CD14-positive monocyte (primary cell): ENCODE results near the gene SLC35F1. TPM values are rescaled to one million over a fixed set of nuclear protein-coding genes. Genes with fewer than 3 reads are reported as not detected.

Experiments
- DNase-seq, 3 donors: peaks; one replicate each; pipeline ENCODE4 v3.0.0-alpha.2; 2011 to 2022
- H2AFZ ChIP-seq: 2 replicates; pipeline ENCODE4 v1.6.0; 2012; ENCODE audit warnings: mild to moderate bottlenecking, low read depth, low read length, inconsistent platforms; ENCODE audit not compliant: insufficient read depth, poor library complexity, severe bottlenecking
- H3K27ac ChIP-seq, 2 donors: 1 replicate in 1 of 2; 2 replicates in 1 of 2; pipeline ENCODE4 v1.5.1; 2012 to 2013; ENCODE audit warnings: low read length in 2 of 2, control low read depth in 1 of 2, inconsistent platforms in 1 of 2, low read depth in 1 of 2, mild to moderate bottlenecking in 1 of 2
- H3K27me3 ChIP-seq, 2 donors: one replicate each; pipeline versions ENCODE4 v1.6.0 to v1.6.1; 2011 to 2013; ENCODE audit warnings: low read length in 2 of 2; ENCODE audit not compliant: control insufficient read depth in 2 of 2, insufficient read depth in 2 of 2
- H3K36me3 ChIP-seq, 2 donors: replicated peaks in 1 of 2; 1 replicate in 1 of 2; 2 replicates in 1 of 2; pipeline versions ENCODE4 v1.5.1 to v1.6.1; 2012 to 2013; ENCODE audit warnings: low read length in 2 of 2, control low read depth in 1 of 2, inconsistent platforms in 1 of 2, mild to moderate bottlenecking in 1 of 2; ENCODE audit not compliant: insufficient read depth in 2 of 2, control insufficient read depth in 1 of 2
- H3K4me1 ChIP-seq, 2 donors: 1 replicate in 1 of 2; 2 replicates in 1 of 2; pipeline versions ENCODE4 v1.5.1 to v1.6.1; 2012 to 2013; ENCODE audit warnings: low read length in 2 of 2, control low read depth in 1 of 2, inconsistent platforms in 1 of 2, mild to moderate bottlenecking in 1 of 2, moderate library complexity in 1 of 2; ENCODE audit not compliant: insufficient read depth in 2 of 2, control insufficient read depth in 1 of 2
- H3K4me2 ChIP-seq: replicated peaks from 2 replicates; pipeline ENCODE3; 2012; ENCODE audit warnings: low read length, moderate library complexity, mild to moderate bottlenecking; ENCODE audit not compliant: poor library complexity, severe bottlenecking; ENCODE audit errors: extremely low read depth
- H3K4me3 ChIP-seq, 3 experiments: fragments of 200-600 bp in 1 of 3; sonication (generic) in 1 of 3; replicated peaks in 1 of 3; 1 replicate in 2 of 3; 2 replicates in 1 of 3; pipeline ENCODE4 v1.5.1; 2011 to 2013; ENCODE audit warnings: low read length in 3 of 3, mild to moderate bottlenecking in 3 of 3, control low read depth in 2 of 3, low read depth in 2 of 3, inconsistent platforms in 1 of 3, moderate library complexity in 1 of 3
- H3K79me2 ChIP-seq: 2 replicates; pipeline ENCODE4 v1.6.0; 2012; ENCODE audit warnings: mild to moderate bottlenecking, control low read depth, inconsistent platforms, low read length, moderate library complexity; ENCODE audit not compliant: insufficient read depth
- H3K9ac ChIP-seq: 2 replicates; pipeline ENCODE4 v1.6.0; 2017; ENCODE audit warnings: low read length, mild to moderate bottlenecking; ENCODE audit not compliant: insufficient read depth, poor library complexity, severe bottlenecking
- H3K9me3 ChIP-seq, 2 donors: replicated peaks in 1 of 2; 1 replicate in 1 of 2; 2 replicates in 1 of 2; pipeline versions ENCODE4 v1.5.1 to v1.6.1; 2012 to 2013; ENCODE audit warnings: low read length in 2 of 2, control low read depth in 1 of 2; ENCODE audit not compliant: control insufficient read depth in 1 of 2, insufficient read depth in 1 of 2
- H4K20me1 ChIP-seq: 2 replicates; pipeline ENCODE4 v1.6.0; 2012; ENCODE audit warnings: mild to moderate bottlenecking, low read length, control low read depth, moderate library complexity; ENCODE audit not compliant: insufficient read depth
- H3K27ac Mint-ChIP-seq, 7 donors: one replicate each; pipeline ENCODE4 v1.8.0; 2020; ENCODE audit warnings: mild to moderate bottlenecking in 7 of 7, mixed read lengths in 7 of 7, moderate library complexity in 6 of 7, inconsistent platforms in 2 of 7
- H3K27me3 Mint-ChIP-seq, 3 donors: one replicate each; pipeline ENCODE4 v1.8.0; 2021 to 2022; ENCODE audit warnings: low read depth in 3 of 3, mild to moderate bottlenecking in 3 of 3, mixed read lengths in 3 of 3, moderate library complexity in 3 of 3, inconsistent platforms in 1 of 3
- H3K36me3 Mint-ChIP-seq, 2 donors: one replicate each; pipeline ENCODE4 v1.8.0; 2020; ENCODE audit warnings: mixed read lengths in 2 of 2, inconsistent platforms in 1 of 2, mild to moderate bottlenecking in 1 of 2
- H3K4me1 Mint-ChIP-seq: one replicate; pipeline ENCODE4 v1.8.0; 2020; ENCODE audit warnings: mild to moderate bottlenecking, mixed read lengths
- H3K4me3 Mint-ChIP-seq, 2 donors: one replicate each; pipeline ENCODE4 v1.8.0; 2020; ENCODE audit warnings: mild to moderate bottlenecking in 2 of 2, mixed read lengths in 2 of 2, moderate library complexity in 1 of 2
- H3K9me3 Mint-ChIP-seq, 7 donors: one replicate each; pipeline ENCODE4 v1.8.0; 2020 to 2022; ENCODE audit warnings: mixed read lengths in 7 of 7, mild to moderate bottlenecking in 6 of 7, moderate library complexity in 6 of 7, inconsistent platforms in 2 of 7
- CTCF ChIP-seq: fragments of 200-600 bp; IDR thresholded peaks from one replicate; pipeline ENCODE4 v1.8.0; 2022; ENCODE audit warnings: antibody characterized with exemption, mild to moderate bottlenecking
- WGBS: methylation state at CpG from one replicate; pipeline ENCODE4 v1.1.5; 2013; ENCODE audit warnings: missing lambda C conversion rate; ENCODE audit not compliant: insufficient coverage; 5-methylcytosine and 5-hydroxymethylcytosine counted together
- intact Hi-C, 2 donors: fragments of 100-400 bp; cut with micrococcal nuclease; formaldehyde crosslinking; loops; one replicate each; pipeline versions ENCODE4 v1.15.0 to v1.15.1; 2023
- polyA plus RNA-seq, 3 donors: library from polyadenylated mRNA; depleted of rRNA in 1 of 3; unstranded in 2 of 3; stranded (reverse) in 1 of 3; fragments of 300-500 nt in 2 of 3; fragments of >200 nt in 1 of 3; fragmentation: Illumina TruSeq in 2 of 3; gene quantifications; 1 replicate in 2 of 3; 2 replicates in 1 of 3; pipeline ENCODE4 v1.2.3, GENCODE V29; 2012 to 2021

Gene SLC35F1
- polyA plus RNA-seq, 3 donors: not detected

GRCh38 chr6:117971637-117972036 is 64.6 kb downstream of the SLC35F1 start:
- H3K4me1 ChIP-seq: no peaks in the 10 kb centered on the region
- no peak for DNase-seq
- no peaks in the 10 kb centered on the region for H3K36me3 Mint-ChIP-seq
- no peaks in the 10 kb centered on the region for H3K27me3 ChIP-seq
- no peak overlapping the region for H3K4me2 ChIP-seq
- no peak overlapping the region for H3K4me3 Mint-ChIP-seq
- no peak overlapping the region for H2AFZ ChIP-seq
- no peaks in the 10 kb centered on the region for H4K20me1 ChIP-seq
- H3K9ac ChIP-seq: no peak overlapping the region
- no peak overlapping the region for H3K27ac ChIP-seq
- H3K36me3 ChIP-seq: no peaks in the 10 kb centered on the region
- intact Hi-C loops: loop anchor here in 1 of 2 donors (10.0 kb wide), 1 partner anchor 603 kb away; no protein-coding TSS in a partner anchor
- TF ChIP-seq CTCF: no peak
- peaks cover 0 to 6% of the 10 kb centered on the region in 2 donors for H3K9me3 ChIP-seq
- peaks cover 0 to 1% (median 0%) of the 10 kb centered on the region in 3 donors for H3K27me3 Mint-ChIP-seq
- H3K4me3 ChIP-seq: no peak overlapping the region
- no peak overlapping the region for H3K27ac Mint-ChIP-seq
- no peaks in the 10 kb centered on the region for H3K79me2 ChIP-seq
- peaks cover 1 to 13% (median 6%) of the 10 kb centered on the region in 7 donors for H3K9me3 Mint-ChIP-seq
- H3K4me1 Mint-ChIP-seq: no peaks in the 10 kb centered on the region

DNA sequence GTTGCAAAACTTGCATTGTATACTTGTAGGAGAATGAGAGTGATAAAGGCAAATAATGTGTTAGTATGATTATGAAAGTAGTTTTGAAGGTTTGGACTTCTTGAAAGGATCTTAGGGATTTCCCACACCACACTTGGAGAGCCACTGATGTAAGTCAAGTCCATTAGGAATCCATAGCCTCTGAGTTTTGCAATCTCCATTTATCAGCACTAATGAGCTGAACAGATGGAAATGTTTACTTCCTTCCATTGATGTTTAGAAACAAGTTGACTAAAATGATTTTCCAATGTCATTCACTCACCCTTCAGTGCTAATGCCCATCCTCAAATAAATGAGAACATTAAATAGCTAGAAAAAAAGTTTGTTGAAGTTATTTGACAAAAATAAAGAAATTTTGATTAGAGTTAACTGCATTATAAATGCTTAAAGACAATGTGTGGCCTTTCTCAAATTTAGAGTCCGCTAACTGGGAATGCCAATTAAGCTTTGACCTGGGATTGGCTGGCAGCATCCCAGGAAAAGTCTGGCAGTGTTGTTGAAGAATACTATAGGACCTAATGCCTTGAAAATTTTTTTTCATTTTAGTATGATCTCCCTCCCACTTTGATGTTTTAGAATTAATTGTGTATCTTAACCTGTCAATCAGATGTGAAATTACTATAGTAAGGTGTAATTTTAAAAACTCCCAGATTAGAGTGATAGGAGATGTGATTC is 68.0 kb downstream of the SLC35F1 start:
- H2AFZ ChIP-seq: no peak overlapping the region
- Mint-ChIP-seq H3K9me3 (peaks cover 1 to 13% (median 6%) of the 10 kb centered on the region in 7 donors), H3K27ac (no peak overlapping the region), H3K4me1 (no peaks in the 10 kb centered on the region), H3K4me3 (no peak overlapping the region), H3K27me3 (peaks cover 0 to 3% (median 2%) of the 10 kb centered on the region in 3 donors), H3K36me3 (no peaks in the 10 kb centered on the region)
- intact Hi-C loops: loop anchor here in 1 of 2 donors (10.0 kb wide), 1 partner anchor 600 kb away; no protein-coding TSS in a partner anchor
- no peak overlapping the region for H3K9ac ChIP-seq
- 100% methylated on average over 1 of the region's 1 CpG for WGBS
- H3K27me3 ChIP-seq: no peaks in the 10 kb centered on the region
- H3K4me1 ChIP-seq: no peaks in the 10 kb centered on the region
- no peak overlapping the region for H3K27ac ChIP-seq
- H4K20me1 ChIP-seq: no peaks in the 10 kb centered on the region
- no peak overlapping the region for H3K4me2 ChIP-seq
- no peaks in the 10 kb centered on the region for H3K79me2 ChIP-seq
- H3K9me3 ChIP-seq: peaks cover 0 to 6% of the 10 kb centered on the region in 2 donors
- H3K36me3 ChIP-seq: no peaks in the 10 kb centered on the region
- no peak for DNase-seq
- TF ChIP-seq CTCF: no peak
- no peak overlapping the region for H3K4me3 ChIP-seq
